Measurements from ENCODE around the gene ABCC11.

GRCh38 chr16:48172682-48173081, 74.7 kb downstream of the ABCC11 start:
- TF ChIP-seq CTCF (IDR thresholded peaks at IDR 0.05) (no peak), POLR2A (IDR thresholded peaks at IDR 0.05) (no peak), POLR2AphosphoS5 (IDR thresholded peaks at IDR 0.05) (no peak), EP300 (IDR thresholded peaks at IDR 0.05) (no peak)

All from sigmoid colon (tissue), 4 donors.